Common myeloid progenitor, CD34-positive (primary cell): ENCODE measurements around the gene MS4A4A.

Experiments
- CTCF ChIA-PET: fragments of 350-600 bp; sonication (Branson Sonifier 250); formaldehyde crosslinking; loops from one replicate; lab custom pipeline; 2021; ENCODE audit warnings: antibody characterized with exemption; lab: Charles Lee
- POLR2A ChIA-PET: fragments of 350-600 bp; sonication (Branson Sonifier 250); formaldehyde crosslinking; loops from one replicate; lab custom pipeline; 2021; ENCODE audit warnings: antibody characterized with exemption; lab: Charles Lee
- DNase-seq, 3 donors: peaks; one replicate each; pipeline versions ENCODE4 v3.0.0 to v3.0.0-alpha.2; 2013
- H3K27ac ChIP-seq, 2 experiments: 1 replicate in 1 of 2; 2 replicates in 1 of 2; pipeline ENCODE4 v1.7.0; 2013; ENCODE audit warnings: inconsistent platforms in 2 of 2, low read length in 2 of 2, mild to moderate bottlenecking in 2 of 2, low read depth in 1 of 2, moderate library complexity in 1 of 2; ENCODE audit not compliant: severe bottlenecking in 2 of 2, insufficient read depth in 1 of 2, poor library complexity in 1 of 2
- H3K27me3 ChIP-seq, 5 experiments: replicated peaks in 2 of 5; 1 replicate in 3 of 5; 2 replicates in 2 of 5; pipeline versions ENCODE4 v1.6.1 to v1.7.0; 2013; ENCODE audit warnings: low read length in 4 of 5, mild to moderate bottlenecking in 2 of 5, moderate library complexity in 2 of 5, inconsistent platforms in 1 of 5; ENCODE audit not compliant: insufficient read depth in 5 of 5, control insufficient read depth in 4 of 5
- H3K36me3 ChIP-seq, 4 experiments: 1 replicate in 2 of 4; 2 replicates in 2 of 4; pipeline versions ENCODE4 v1.6.1 to v1.7.0; 2013; ENCODE audit warnings: low read length in 3 of 4, control low read depth in 1 of 4, mild to moderate bottlenecking in 1 of 4; ENCODE audit not compliant: control insufficient read depth in 4 of 4, insufficient read depth in 4 of 4
- H3K4me1 ChIP-seq, 4 experiments: 1 replicate in 3 of 4; 2 replicates in 1 of 4; pipeline versions ENCODE4 v1.6.1 to v1.7.1; 2013; ENCODE audit warnings: low read length in 3 of 4, mild to moderate bottlenecking in 3 of 4, control low read depth in 1 of 4, inconsistent platforms in 1 of 4, moderate library complexity in 1 of 4; ENCODE audit not compliant: control insufficient read depth in 4 of 4, insufficient read depth in 4 of 4; ENCODE audit errors: control extremely low read depth in 1 of 4
- H3K4me3 ChIP-seq, 7 experiments: 1 replicate in 4 of 7; 2 replicates in 3 of 7; pipeline versions ENCODE4 v1.5.1 to v1.7.0; 2013; ENCODE audit warnings: mild to moderate bottlenecking in 7 of 7, low read length in 6 of 7, moderate library complexity in 6 of 7, inconsistent platforms in 2 of 7, low read depth in 2 of 7, control low read depth in 1 of 7; ENCODE audit not compliant: insufficient read depth in 4 of 7, control insufficient read depth in 1 of 7; ENCODE audit errors: extremely low read depth in 1 of 7
- H3K9me3 ChIP-seq, 5 experiments: 1 replicate in 4 of 5; 2 replicates in 1 of 5; pipeline versions ENCODE4 v1.6.1 to v1.7.1; 2013; ENCODE audit warnings: low read length in 4 of 5, mild to moderate bottlenecking in 2 of 5, inconsistent platforms in 1 of 5, low read depth in 1 of 5, moderate library complexity in 1 of 5; ENCODE audit not compliant: control insufficient read depth in 4 of 5, insufficient read depth in 2 of 5; ENCODE audit errors: control extremely low read depth in 1 of 5
- WGBS: methylation state at CpG from one replicate; pipeline ENCODE4 v1.1.5; 2013; ENCODE audit not compliant: insufficient coverage; 5-methylcytosine and 5-hydroxymethylcytosine counted together

MS4A4A gene

DNA sequence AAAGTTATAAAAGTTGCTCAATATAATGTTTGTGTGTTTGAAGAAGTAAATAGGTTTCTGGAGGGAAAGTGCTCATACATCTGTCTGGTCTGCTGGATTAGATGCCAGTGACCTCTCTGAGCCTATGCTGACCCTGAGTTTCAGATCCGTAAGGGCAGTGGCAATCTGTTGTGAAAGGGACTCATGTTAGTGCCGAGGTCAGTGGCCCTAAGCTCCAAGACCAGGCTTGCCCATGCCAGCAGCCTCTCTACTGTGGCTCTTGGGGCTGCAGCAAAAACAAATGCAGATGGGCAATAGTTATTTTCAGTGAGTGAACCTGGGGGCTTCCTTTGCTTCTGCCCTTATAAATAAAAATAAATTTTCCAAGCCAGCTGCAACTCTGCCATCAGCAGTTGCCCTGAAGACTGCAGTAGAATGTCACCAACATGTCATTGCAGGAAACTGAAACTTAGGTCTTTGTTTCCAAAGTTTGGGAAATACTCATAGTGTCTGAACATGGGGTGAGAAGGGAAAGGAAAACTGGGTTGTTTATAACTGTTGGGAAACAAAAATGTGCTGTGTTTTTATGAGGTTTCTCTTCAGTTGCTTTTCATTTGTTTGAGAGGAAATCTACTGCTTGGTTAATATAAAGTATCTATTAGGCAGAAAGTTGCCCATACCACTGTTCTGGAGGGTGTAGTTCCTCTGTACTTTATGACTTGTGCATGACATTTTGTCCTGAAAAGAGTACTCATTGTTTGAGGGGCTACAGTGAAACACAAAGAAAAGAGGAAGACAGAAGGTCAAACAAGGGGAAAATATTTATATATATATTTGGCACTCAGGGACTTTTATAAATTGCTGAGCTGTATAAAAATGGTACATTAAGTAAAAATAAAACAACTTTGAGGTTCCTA, 28.0 kb upstream of the MS4A4A start:
- H3K4me3 ChIP-seq = no peak overlapping the region
- peaks cover 0 to 23% (median 14%) of the 10 kb centered on the region in 5 experiments for H3K9me3 ChIP-seq
- ChIA-PET POLR2A (no interaction called here), CTCF (interaction anchor here (0.9 to 3.6 kb wide), 20 partner anchors 12 to 448 kb away, joined by 3 to 24 read pairs (median 6); no protein-coding TSS in a partner anchor)
- peak in 2 of 3 donors; percentile 31 to 42 for DNase-seq
- no peaks in the 10 kb centered on the region for H3K27me3 ChIP-seq
- WGBS = 100% methylated on average over 1 of the region's 2 CpGs
- H3K27ac ChIP-seq = no peak overlapping the region
- H3K4me1 ChIP-seq = peaks cover 0 to 11% (median 4%) of the 10 kb centered on the region in 4 experiments
- no peaks in the 10 kb centered on the region for H3K36me3 ChIP-seq

DNA sequence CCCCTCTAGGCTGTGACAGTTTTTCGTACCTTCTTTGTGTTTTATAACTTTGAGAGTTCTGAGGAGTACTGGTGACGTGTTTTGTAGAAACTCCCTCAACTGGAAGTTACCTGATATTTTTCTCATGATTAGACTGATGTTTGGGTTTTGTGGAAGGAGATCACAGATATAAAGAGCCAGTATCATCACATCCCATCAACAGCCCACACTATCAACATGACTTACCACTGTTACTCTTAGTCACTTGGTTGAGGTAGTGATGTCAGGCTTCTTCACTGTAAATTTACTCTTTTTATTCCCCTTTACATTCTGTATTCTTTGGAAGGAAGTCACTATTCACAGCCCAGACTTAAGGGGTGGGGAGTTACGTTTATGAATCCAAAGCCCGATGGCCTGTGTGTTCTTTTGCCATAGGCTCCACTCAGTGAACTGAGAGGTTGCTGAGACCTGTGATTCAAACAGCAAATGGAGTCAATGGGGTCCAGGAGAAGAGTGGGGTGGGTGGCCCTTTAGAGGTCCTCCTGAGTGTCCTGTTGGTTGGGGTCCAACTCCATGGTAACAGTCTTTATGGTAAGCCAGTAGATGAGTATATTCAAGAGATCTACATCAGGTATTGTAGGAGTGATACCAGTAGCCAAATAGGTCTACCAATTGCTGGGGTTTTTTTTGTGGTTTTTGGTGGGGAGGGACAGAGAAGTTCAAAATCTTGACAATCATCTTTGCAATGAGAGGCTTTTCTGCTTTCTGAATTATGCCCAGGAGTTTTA, 22.3 kb upstream of the MS4A4A start:
- H3K9me3 ChIP-seq = peaks cover 3 to 34% (median 17%) of the 10 kb centered on the region in 5 experiments
- 100% methylated on average over 1 of the region's 4 CpGs for whole genome bisulfite sequencing
- CTCF ChIA-PET = no interaction called here

DNA sequence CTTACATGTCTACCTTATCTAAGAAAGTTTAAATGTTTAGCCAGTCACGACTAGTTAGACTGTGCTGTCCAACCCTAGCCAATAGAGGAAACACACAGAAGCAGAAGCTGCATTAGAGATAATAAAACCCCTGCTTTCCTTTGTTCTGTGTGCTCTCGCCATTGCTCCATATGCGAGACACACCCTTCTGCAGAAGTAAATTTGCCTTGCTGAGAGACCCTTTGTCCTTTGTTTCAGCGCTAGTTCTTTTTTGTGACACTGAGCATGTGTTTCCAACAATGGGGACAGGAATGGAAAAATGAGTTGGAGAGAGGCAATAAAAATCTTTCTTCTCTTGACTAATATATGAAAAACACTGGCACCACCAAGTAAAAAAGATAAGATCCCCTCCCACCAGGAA, 19.5 kb upstream of the MS4A4A start:
- Histone ChIP-seq H3K9me3 (peaks cover 2 to 10% (median 3%) of the 10 kb centered on the region in 5 experiments), H3K27me3 (no peaks in the 10 kb centered on the region), H3K36me3 (no peaks in the 10 kb centered on the region), H3K4me1 (no peaks in the 10 kb centered on the region), H3K4me3 (no peak overlapping the region), H3K27ac (no peak overlapping the region)
- DNase-seq = no peak
- CTCF ChIA-PET = interaction anchor here (0.6 kb wide), 1 partner anchor 15 kb away, joined by 3 read pairs; no protein-coding TSS in a partner anchor
- POLR2A ChIA-PET = no interaction called here
- 88% methylated on average over 3 of the region's 4 CpGs for WGBS

More for the DNA sequence above, 22.3 kb upstream of the MS4A4A start:
- H3K4me3 ChIP-seq = no peak overlapping the region
- POLR2A ChIA-PET = no interaction called here
- H3K36me3 ChIP-seq = no peaks in the 10 kb centered on the region
- no peaks in the 10 kb centered on the region for H3K27me3 ChIP-seq
- H3K27ac ChIP-seq = no peak overlapping the region
- peaks cover 0 to 1% (median 0%) of the 10 kb centered on the region in 4 experiments for H3K4me1 ChIP-seq
- no peak for DNase-seq

DNA sequence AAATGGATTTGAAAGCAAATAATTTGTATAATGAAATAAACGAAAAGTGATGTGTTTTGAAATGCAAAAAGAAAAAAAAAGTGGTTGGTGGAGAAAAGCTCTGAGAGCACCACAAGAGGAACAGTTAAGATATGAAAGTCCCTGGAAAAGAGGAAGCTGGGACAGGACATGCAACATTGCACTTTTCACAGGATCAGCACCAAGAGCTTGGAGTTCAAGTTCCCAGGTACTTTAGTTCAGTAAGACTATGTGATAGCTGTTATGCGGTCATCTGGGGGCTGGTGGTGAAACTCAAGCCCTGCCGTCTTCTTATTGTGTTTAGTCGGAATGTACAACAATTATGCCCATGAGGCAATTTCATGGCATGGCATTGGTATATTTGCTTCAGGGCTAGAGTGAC, 17.1 kb upstream of the MS4A4A start:
- WGBS = 40% methylated on average over 1 of the region's 4 CpGs
- no peaks in the 10 kb centered on the region for H3K36me3 ChIP-seq
- DNase-seq = peak in 1 of 3 donors; percentile 20
- CTCF ChIA-PET = interaction anchor here (1.6 to 4.9 kb wide), 4 partner anchors 11 to 83 kb away, joined by 4 to 66 read pairs (median 26); no protein-coding TSS in a partner anchor
- no peaks in the 10 kb centered on the region for H3K27me3 ChIP-seq
- no peak overlapping the region for H3K4me3 ChIP-seq
- no peaks in the 10 kb centered on the region for H3K4me1 ChIP-seq
- H3K9me3 ChIP-seq = peaks cover 2 to 10% (median 3%) of the 10 kb centered on the region in 5 experiments
- POLR2A ChIA-PET = interaction anchor here (0.6 to 1.0 kb wide), 2 partner anchors 109 to 405 kb away, joined by 3 to 5 read pairs; no protein-coding TSS in a partner anchor
- no peak overlapping the region for H3K27ac ChIP-seq

DNA sequence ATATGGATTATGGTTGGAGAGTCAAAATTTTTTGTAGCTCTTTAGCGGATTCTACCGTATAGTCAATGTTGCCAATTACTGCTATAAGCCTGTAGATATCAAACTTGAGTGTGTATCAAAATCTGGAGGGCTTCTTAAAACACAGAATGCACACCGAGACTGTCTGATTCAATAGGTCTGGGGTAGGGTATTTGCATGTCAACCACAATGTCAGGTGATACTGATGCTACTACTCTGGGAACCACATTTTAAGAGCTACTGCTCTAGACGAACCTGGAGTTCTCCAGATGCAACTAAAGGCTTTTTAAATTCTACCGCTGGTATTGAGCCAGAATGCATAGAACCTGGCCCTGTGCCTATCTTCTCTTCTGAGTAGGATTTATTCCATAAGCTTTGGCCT, 15.8 kb upstream of the MS4A4A start:
- Histone ChIP-seq H3K27me3 (no peaks in the 10 kb centered on the region), H3K36me3 (no peaks in the 10 kb centered on the region), H3K9me3 (peaks cover 2 to 10% (median 3%) of the 10 kb centered on the region in 5 experiments), H3K27ac (no peak overlapping the region), H3K4me3 (no peak overlapping the region), H3K4me1 (no peaks in the 10 kb centered on the region)
- ChIA-PET CTCF (interaction anchor here (0.7 to 4.9 kb wide), 17 partner anchors 9 to 511 kb away, joined by 3 to 66 read pairs (median 4); no protein-coding TSS in a partner anchor), POLR2A (no interaction called here)
- 97% methylated on average over 3 of the region's 5 CpGs for WGBS
- no peak for DNase-seq

DNA sequence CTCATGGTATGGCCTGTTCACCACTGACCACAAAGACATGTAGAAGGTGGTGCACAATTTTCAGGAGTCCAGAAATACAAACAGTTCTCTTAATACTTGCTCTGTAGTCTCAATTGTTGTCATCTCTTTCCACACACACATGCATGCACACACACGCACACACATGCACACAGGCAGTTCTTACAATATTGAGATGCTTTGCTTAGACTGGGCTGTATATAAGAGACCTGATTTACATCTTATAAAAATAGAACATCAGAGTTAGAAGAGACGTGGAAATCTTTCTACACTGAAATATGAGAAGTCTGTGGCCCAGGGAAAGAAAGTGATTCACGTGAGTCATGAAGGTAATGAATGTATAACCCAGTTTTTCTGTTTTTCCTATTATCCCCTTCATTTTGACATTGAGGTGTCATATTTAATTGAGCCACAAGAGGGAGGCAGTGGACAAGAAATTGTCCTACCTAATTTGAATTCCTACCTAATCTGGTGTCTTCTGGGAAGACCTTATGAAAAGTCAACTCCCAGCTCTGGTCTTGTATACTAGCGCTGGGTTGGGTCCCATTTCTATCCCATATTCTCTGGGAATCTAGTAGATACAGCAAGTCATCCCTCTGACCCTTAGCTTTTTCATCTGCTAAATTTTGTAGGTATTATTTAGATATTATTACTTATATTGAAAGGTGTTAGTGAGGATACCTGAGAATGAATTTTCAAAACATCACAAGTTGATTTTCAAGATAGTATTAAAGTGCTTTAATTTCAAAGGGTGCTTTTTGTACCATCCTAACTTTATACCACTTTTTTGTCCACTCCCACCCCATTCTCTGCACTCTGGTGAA, 14.9 kb upstream of the MS4A4A start:
- CTCF ChIA-PET = interaction anchor here (0.7 to 4.9 kb wide), 22 partner anchors 10 to 510 kb away, joined by 3 to 66 read pairs (median 4); no protein-coding TSS in a partner anchor
- POLR2A ChIA-PET = interaction anchor here (0.7 kb wide), 2 partner anchors 134 to 439 kb away, joined by 3 read pairs; no protein-coding TSS in a partner anchor
- H3K9me3 ChIP-seq = peaks cover 0 to 11% (median 3%) of the 10 kb centered on the region in 5 experiments
- H3K27ac ChIP-seq = no peak overlapping the region
- no CpG with 5 or more reads among the region's 4 CpGs for WGBS
- no peaks in the 10 kb centered on the region for H3K36me3 ChIP-seq
- DNase-seq = peak; percentile 44 to 64 (median 58)
- H3K27me3 ChIP-seq = no peaks in the 10 kb centered on the region
- H3K4me3 ChIP-seq = no peak overlapping the region
- H3K4me1 ChIP-seq = no peaks in the 10 kb centered on the region
